Caco-2 (cell line): ENCODE results near the gene ZNF469. TPM values are rescaled to one million over a fixed set of nuclear protein-coding genes. Genes with fewer than 3 reads are reported as not detected.

Source experiments
- BruUV-seq: library from RNA; stranded (reverse); fragments of 400-500 nt; replicated peaks from 2 replicates; lab custom pipeline; 2021; lab: Mats Ljungman, UMichigan
- CTCF ChIA-PET: fragments of 300-600 bp; sonication (Branson Sonifier 250); formaldehyde crosslinking; loops from one replicate; lab custom pipeline; 2022; ENCODE audit warnings: antibody characterized with exemption; lab: Charles Lee
- POLR2A ChIA-PET: fragments of 300-600 bp; sonication (Branson Sonifier 250); formaldehyde crosslinking; loops from one replicate; lab custom pipeline; 2022; ENCODE audit warnings: antibody characterized with exemption; lab: Charles Lee
- DNase-seq, 2 experiments: peaks; one replicate each; pipeline versions ENCODE4 v3.0.0 to v3.0.0-alpha.2; 2020 to 2022
- H3K27me3 ChIP-seq: replicated peaks from 2 replicates; pipeline ENCODE4 v1.6.0; 2011; ENCODE audit warnings: low read length; ENCODE audit not compliant: control insufficient read depth, insufficient read depth
- H3K36me3 ChIP-seq: 2 replicates; pipeline ENCODE4 v1.5.1; 2011; ENCODE audit warnings: low read length; ENCODE audit not compliant: control insufficient read depth, insufficient read depth
- H3K4me1 ChIP-seq: fragments of 250-450 bp; sonication (Bioruptor Pico); 2 replicates; pipeline ENCODE4 v1.5.1; 2020; ENCODE audit warnings: mild to moderate bottlenecking
- H3K4me3 ChIP-seq: 2 replicates; pipeline ENCODE4 v1.5.1; 2011; ENCODE audit warnings: low read depth, mild to moderate bottlenecking, control low read depth, low read length
- H3K9me3 ChIP-seq: fragments of 250-450 bp; sonication (Bioruptor Pico); 2 replicates; pipeline ENCODE4 v1.5.1; 2020; ENCODE audit warnings: mild to moderate bottlenecking, moderate library complexity
- H3K27ac Mint-ChIP-seq: one replicate; pipeline ENCODE4 v1.8.0; 2022; ENCODE audit warnings: mixed read lengths; ENCODE audit not compliant: unreplicated experiment
- H3K27me3 Mint-ChIP-seq: one replicate; pipeline ENCODE4 v1.8.0; 2022; ENCODE audit warnings: mixed read lengths; ENCODE audit not compliant: insufficient read depth, unreplicated experiment
- H3K36me3 Mint-ChIP-seq: one replicate; pipeline ENCODE4 v1.8.0; 2022; ENCODE audit warnings: mild to moderate bottlenecking, mixed read lengths; ENCODE audit not compliant: insufficient read depth, unreplicated experiment
- H3K4me1 Mint-ChIP-seq: one replicate; pipeline ENCODE4 v1.8.0; 2022; ENCODE audit warnings: low read depth, mixed read lengths; ENCODE audit not compliant: unreplicated experiment
- H3K4me3 Mint-ChIP-seq: one replicate; pipeline ENCODE4 v1.8.0; 2022; ENCODE audit warnings: mild to moderate bottlenecking, moderate library complexity, mixed read lengths; ENCODE audit not compliant: unreplicated experiment
- H3K9me3 Mint-ChIP-seq: one replicate; pipeline ENCODE4 v1.8.0; 2022; ENCODE audit warnings: mixed read lengths; ENCODE audit not compliant: unreplicated experiment
- CTCF ChIP-seq, 2 experiments: fragments of 200-600 bp in 1 of 2; IDR thresholded peaks; 1 replicate in 1 of 2; 2 replicates in 1 of 2; pipeline versions ENCODE4 v1.5.1 to v1.8.0; 2011 to 2022; ENCODE audit warnings: antibody characterized with exemption in 1 of 2, control low read depth in 1 of 2, inconsistent platforms in 1 of 2, low read depth in 1 of 2, low read length in 1 of 2, mild to moderate bottlenecking in 1 of 2, moderate library complexity in 1 of 2; ENCODE audit not compliant: insufficient read depth in 1 of 2, severe bottlenecking in 1 of 2, unreplicated experiment in 1 of 2
- intact Hi-C: fragments of 100-400 bp; cut with micrococcal nuclease; formaldehyde crosslinking; loops from one replicate; pipeline ENCODE4 v1.10.0; 2022; ENCODE audit not compliant: unreplicated experiment
- total RNA-seq: library from RNA; stranded (reverse); gene quantifications from 2 replicates; pipeline ENCODE4 v1.2.3, GENCODE V29; 2022

The ZNF469 gene
- total RNA-seq, 1 experiment from 2014 or later: 0.07 TPM

- peaks cover 4% of the 10 kb centered on the region for H3K27me3 Mint-ChIP-seq
- CTCF ChIA-PET: interaction anchor here (0.6 kb wide), 1 partner anchor 1605 kb away, joined by 3 read pairs; no protein-coding TSS in a partner anchor
- intact Hi-C loops: no loop called here
- H3K9me3 ChIP-seq: no peaks in the 10 kb centered on the region
- H3K27me3 ChIP-seq: no peaks in the 10 kb centered on the region
- no peaks in the 10 kb centered on the region for H3K9me3 Mint-ChIP-seq
- no peak for TF ChIP-seq CTCF (IDR thresholded peaks at IDR 0.05; ENCODE audit: insufficient read depth in 1 of 2, low read depth in 1 of 2, low read length in 1 of 2, severe bottlenecking in 1 of 2, unreplicated experiment in 1 of 2)
- no peak for DNase-seq
- no TSS peak for BruUV-seq
- H3K36me3 Mint-ChIP-seq: no peaks in the 10 kb centered on the region
- H3K36me3 ChIP-seq: no peaks in the 10 kb centered on the region
- H3K27ac Mint-ChIP-seq: no peak overlapping the region
- POLR2A ChIA-PET: no interaction called here
- H3K4me1 Mint-ChIP-seq: no peaks in the 10 kb centered on the region
- no peaks in the 10 kb centered on the region for H3K4me1 ChIP-seq
- no peak overlapping the region for H3K4me3 Mint-ChIP-seq
- H3K4me3 ChIP-seq: no peak overlapping the region
These were observed 36.1 kb downstream of the ZNF469 start for GRCh38 chr16:88418869-88419268.

- H3K27me3 Mint-ChIP-seq: peaks cover 4% of the 10 kb centered on the region
- no peak overlapping the region for H3K4me3 Mint-ChIP-seq
- ChIA-PET POLR2A (no interaction called here), CTCF (no interaction called here)
- Histone ChIP-seq H3K36me3 (no peaks in the 10 kb centered on the region), H3K4me1 (no peaks in the 10 kb centered on the region), H3K9me3 (no peaks in the 10 kb centered on the region), H3K4me3 (no peak overlapping the region), H3K27me3 (no peaks in the 10 kb centered on the region)
- DNase-seq: no peak
- intact Hi-C loops: no loop called here
- no peaks in the 10 kb centered on the region for H3K4me1 Mint-ChIP-seq
- H3K27ac Mint-ChIP-seq: no peak overlapping the region
- no peaks in the 10 kb centered on the region for H3K9me3 Mint-ChIP-seq
- H3K36me3 Mint-ChIP-seq: no peaks in the 10 kb centered on the region
- TF ChIP-seq CTCF (IDR thresholded peaks at IDR 0.05; ENCODE audit: insufficient read depth in 1 of 2, low read depth in 1 of 2, low read length in 1 of 2, severe bottlenecking in 1 of 2, unreplicated experiment in 1 of 2): no peak
- BruUV-seq: no TSS peak
These were observed 37.0 kb downstream of the ZNF469 start for GRCh38 chr16:88419790-88420189.

GRCh38 chr16:88420496-88420895, 37.7 kb downstream of the ZNF469 start:
- H3K4me3 Mint-ChIP-seq: no peak overlapping the region
- no peaks in the 10 kb centered on the region for H3K9me3 ChIP-seq
- H3K4me3 ChIP-seq: no peak overlapping the region
- H3K36me3 ChIP-seq: no peaks in the 10 kb centered on the region
- H3K4me1 ChIP-seq: no peaks in the 10 kb centered on the region
- DNase-seq: no peak
- H3K27me3 Mint-ChIP-seq: peaks cover 4% of the 10 kb centered on the region
- H3K9me3 Mint-ChIP-seq: no peaks in the 10 kb centered on the region
- no peaks in the 10 kb centered on the region for H3K4me1 Mint-ChIP-seq
- no peaks in the 10 kb centered on the region for H3K27me3 ChIP-seq
- CTCF ChIA-PET: no interaction called here
- intact Hi-C loops: no loop called here
- no TSS peak for BruUV-seq
- TF ChIP-seq CTCF (IDR thresholded peaks at IDR 0.05; ENCODE audit: insufficient read depth in 1 of 2, low read depth in 1 of 2, low read length in 1 of 2, severe bottlenecking in 1 of 2, unreplicated experiment in 1 of 2): no peak
- POLR2A ChIA-PET: no interaction called here
- no peaks in the 10 kb centered on the region for H3K36me3 Mint-ChIP-seq
- H3K27ac Mint-ChIP-seq: no peak overlapping the region
